C4-2B (cell line): ENCODE results near the gene GBA2.

ENCODE experiments used
- ZFX ChIP-seq: fragments of 450-650 bp; IDR thresholded peaks from 2 replicates; pipeline ENCODE4 v1.6.1; 2017
- TF ChIP-seq, protein P1 (sequence below): fragments of 450-650 bp; conservative IDR thresholded peaks from 2 replicates; pipeline ENCODE4 v1.5.1; 2017; ENCODE audit warnings: mild to moderate bottlenecking

DNA sequence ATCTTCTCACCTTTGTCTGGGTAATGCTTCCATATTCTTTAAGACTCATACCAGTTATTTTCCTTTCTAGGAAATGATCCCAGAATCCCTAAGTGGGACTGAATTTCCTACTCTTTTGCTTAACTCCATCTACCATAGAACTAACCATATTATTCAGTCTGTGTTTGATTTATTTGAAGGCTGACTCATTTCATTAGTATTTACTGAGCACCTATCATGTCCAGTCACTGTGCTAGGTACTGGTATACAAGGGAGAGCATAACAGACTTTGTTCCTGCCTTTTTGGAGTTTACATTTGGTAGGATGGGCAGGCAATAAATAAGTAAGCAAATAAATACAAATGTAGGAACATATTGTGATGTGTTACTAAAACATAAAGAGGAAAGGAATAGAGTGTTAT lies 46.7 kb upstream of the GBA2 start:
- TF ChIP-seq, protein P1, sequence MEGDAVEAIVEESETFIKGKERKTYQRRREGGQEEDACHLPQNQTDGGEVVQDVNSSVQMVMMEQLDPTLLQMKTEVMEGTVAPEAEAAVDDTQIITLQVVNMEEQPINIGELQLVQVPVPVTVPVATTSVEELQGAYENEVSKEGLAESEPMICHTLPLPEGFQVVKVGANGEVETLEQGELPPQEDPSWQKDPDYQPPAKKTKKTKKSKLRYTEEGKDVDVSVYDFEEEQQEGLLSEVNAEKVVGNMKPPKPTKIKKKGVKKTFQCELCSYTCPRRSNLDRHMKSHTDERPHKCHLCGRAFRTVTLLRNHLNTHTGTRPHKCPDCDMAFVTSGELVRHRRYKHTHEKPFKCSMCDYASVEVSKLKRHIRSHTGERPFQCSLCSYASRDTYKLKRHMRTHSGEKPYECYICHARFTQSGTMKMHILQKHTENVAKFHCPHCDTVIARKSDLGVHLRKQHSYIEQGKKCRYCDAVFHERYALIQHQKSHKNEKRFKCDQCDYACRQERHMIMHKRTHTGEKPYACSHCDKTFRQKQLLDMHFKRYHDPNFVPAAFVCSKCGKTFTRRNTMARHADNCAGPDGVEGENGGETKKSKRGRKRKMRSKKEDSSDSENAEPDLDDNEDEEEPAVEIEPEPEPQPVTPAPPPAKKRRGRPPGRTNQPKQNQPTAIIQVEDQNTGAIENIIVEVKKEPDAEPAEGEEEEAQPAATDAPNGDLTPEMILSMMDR = no peak
- TF ChIP-seq ZFX = no peak
